Mesendoderm (in vitro differentiated cells): ENCODE data around the gene SOCS4.
"Not testable (repeated sequence)": the region's sequence is repeated elsewhere in the genome, so short reads cannot be mapped to it uniquely, and the experiment has no call there.

Experiments used
- DNase-seq: peaks from one replicate; pipeline ENCODE4 v3.0.0; 2013
- H2AK5ac ChIP-seq: 2 replicates; pipeline ENCODE4 v1.6.1; 2013; ENCODE audit warnings: low read length, inconsistent platforms
- H2BK120ac ChIP-seq: 2 replicates; pipeline ENCODE4 v1.6.1; 2013; ENCODE audit warnings: low read depth, mild to moderate bottlenecking, low read length, moderate library complexity, mixed read lengths
- H2BK15ac ChIP-seq: replicated peaks from 2 replicates; pipeline ENCODE4 v1.6.1; 2013; ENCODE audit warnings: low read depth, mild to moderate bottlenecking, moderate library complexity
- H2BK5ac ChIP-seq: 2 replicates; pipeline ENCODE4 v1.6.1; 2013; ENCODE audit warnings: low read length, inconsistent platforms
- H3K18ac ChIP-seq: 2 replicates; pipeline ENCODE4 v1.6.1; 2013; ENCODE audit warnings: mild to moderate bottlenecking, low read length, mixed read lengths
- H3K23ac ChIP-seq: one replicate; pipeline ENCODE4 v1.6.1; 2013; ENCODE audit warnings: low read length
- H3K27ac ChIP-seq: 2 replicates; pipeline ENCODE4 v1.5.1; 2013; ENCODE audit warnings: low read depth, mild to moderate bottlenecking, inconsistent platforms, low read length, moderate library complexity
- H3K27me3 ChIP-seq: 2 replicates; pipeline ENCODE4 v1.6.1; 2013; ENCODE audit warnings: low read length, control low read depth, mild to moderate bottlenecking, inconsistent platforms; ENCODE audit not compliant: insufficient read depth, poor library complexity
- H3K36me3 ChIP-seq: 2 replicates; pipeline ENCODE4 v1.6.1; 2013; ENCODE audit warnings: low read length, inconsistent platforms; ENCODE audit not compliant: control insufficient read depth, insufficient read depth
- H3K4ac ChIP-seq: one replicate; pipeline ENCODE4 v1.6.1; 2013; ENCODE audit warnings: low read depth, mild to moderate bottlenecking, low read length, moderate library complexity
- H3K4me1 ChIP-seq: 2 replicates; pipeline ENCODE4 v1.6.1; 2013; ENCODE audit warnings: low read depth, low read length, inconsistent platforms; ENCODE audit not compliant: control insufficient read depth
- H3K4me2 ChIP-seq: 2 replicates; pipeline ENCODE4 v1.6.1; 2013; ENCODE audit warnings: low read length
- H3K4me3 ChIP-seq: 2 replicates; pipeline ENCODE4 v1.5.1; 2013; ENCODE audit warnings: mild to moderate bottlenecking, low read length
- H3K56ac ChIP-seq: one replicate; pipeline ENCODE4 v1.6.1; 2013; ENCODE audit warnings: low read length
- H3K79me1 ChIP-seq: 2 replicates; pipeline ENCODE4 v1.6.1; 2013; ENCODE audit warnings: low read length, inconsistent platforms
- H3K79me2 ChIP-seq: 2 replicates; pipeline ENCODE4 v1.6.1; 2013; ENCODE audit warnings: mild to moderate bottlenecking, low read length; ENCODE audit not compliant: control insufficient read depth, insufficient read depth
- H3K9ac ChIP-seq: 2 replicates; pipeline ENCODE4 v1.6.1; 2013; ENCODE audit warnings: low read length, inconsistent platforms
- H4K5ac ChIP-seq: one replicate; pipeline ENCODE4 v1.6.1; 2013; ENCODE audit warnings: low read length
- H4K8ac ChIP-seq: one replicate; pipeline ENCODE4 v1.6.1; 2013; ENCODE audit warnings: low read depth, mild to moderate bottlenecking, control low read depth, low read length, moderate library complexity
- WGBS: extraction: QIAGEN DNeasy Blood & Tissue Kit; methylation state at CpG from one replicate; pipeline ENCODE4 v1.1.7; 2013; ENCODE audit warnings: low lambda C conversion rate, missing lambda C conversion rate; ENCODE audit not compliant: insufficient coverage; ENCODE audit errors: extremely low coverage; 5-methylcytosine and 5-hydroxymethylcytosine counted together

SOCS4 gene

DNA sequence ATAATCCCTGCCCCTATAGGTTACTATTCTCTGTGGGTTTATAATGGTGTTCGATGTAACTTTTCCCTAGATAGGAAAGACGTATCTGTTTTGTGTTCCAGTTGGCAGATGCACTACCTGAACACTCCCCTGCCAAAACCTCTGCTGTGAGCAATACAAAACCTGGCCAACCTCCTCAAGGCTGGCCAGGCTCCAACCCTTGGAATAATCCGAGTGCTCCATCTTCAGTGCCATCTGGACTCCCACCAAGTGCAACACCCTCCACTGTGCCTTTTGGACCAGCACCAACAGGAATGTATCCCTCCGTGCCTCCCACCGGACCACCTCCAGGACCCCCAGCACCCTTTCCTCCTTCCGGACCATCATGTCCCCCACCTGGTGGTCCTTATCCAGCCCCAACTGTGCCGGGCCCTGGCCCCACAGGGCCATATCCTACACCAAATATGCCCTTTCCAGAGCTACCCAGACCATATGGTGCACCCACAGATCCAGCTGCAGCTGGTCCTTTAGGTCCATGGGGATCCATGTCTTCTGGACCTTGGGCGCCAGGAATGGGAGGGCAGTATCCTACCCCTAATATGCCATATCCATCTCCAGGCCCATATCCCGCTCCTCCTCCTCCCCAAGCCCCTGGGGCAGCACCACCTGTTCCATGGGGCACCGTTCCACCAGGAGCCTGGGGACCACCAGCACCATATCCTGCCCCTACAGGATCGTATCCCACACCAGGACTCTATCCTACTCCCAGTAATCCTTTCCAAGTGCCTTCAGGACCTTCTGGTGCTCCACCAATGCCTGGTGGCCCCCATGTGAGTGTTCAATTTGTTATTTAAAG lies 35.7 kb downstream of the SOCS4 start:
- H3K18ac ChIP-seq = no peak overlapping the region
- no peak overlapping the region for H2AK5ac ChIP-seq
- H3K4me1 ChIP-seq = no peaks in the 10 kb centered on the region
- no peak overlapping the region for H3K9ac ChIP-seq
- H3K79me2 ChIP-seq = peaks cover 18% of the 10 kb centered on the region
- WGBS = no CpG with 5 or more reads among the region's 11 CpGs
- H3K23ac ChIP-seq = no peak overlapping the region
- H2BK120ac ChIP-seq = no peak overlapping the region
- H3K4ac ChIP-seq = no peak overlapping the region
- H3K4me3 ChIP-seq = no peak overlapping the region
- peaks cover 13% of the 10 kb centered on the region for H3K79me1 ChIP-seq
- peaks cover 3% of the 10 kb centered on the region for H3K36me3 ChIP-seq
- no peaks in the 10 kb centered on the region for H3K27me3 ChIP-seq
- no peak overlapping the region for H3K56ac ChIP-seq
- no peak overlapping the region for H2BK15ac ChIP-seq
- no peak overlapping the region for H2BK5ac ChIP-seq
- H3K4me2 ChIP-seq = no peak overlapping the region
- no peak overlapping the region for H4K8ac ChIP-seq
- DNase-seq = no peak
- H3K27ac ChIP-seq = no peak overlapping the region
- no peak overlapping the region for H4K5ac ChIP-seq

DNA sequence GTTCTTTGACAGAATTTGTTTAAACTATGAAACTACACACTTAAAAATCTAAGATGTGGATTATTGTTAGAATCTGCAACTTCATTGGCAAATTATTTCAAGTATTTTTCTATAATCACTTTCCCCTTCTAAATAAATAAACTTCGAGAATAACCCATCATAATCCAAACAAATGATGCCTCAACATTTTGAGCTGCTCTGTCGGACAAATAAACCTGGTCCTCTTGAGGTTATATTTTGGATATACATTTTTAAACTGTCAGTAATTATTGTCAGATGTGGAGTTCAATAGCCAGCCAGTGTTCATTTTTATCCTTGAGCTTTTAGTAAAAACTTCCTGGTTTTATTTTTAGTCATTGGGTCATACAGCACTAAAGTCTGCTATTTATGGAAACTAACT lies 37.9 kb downstream of the SOCS4 start:
- H3K4me2 ChIP-seq, H3K79me1 ChIP-seq, H3K18ac ChIP-seq, H3K79me2 ChIP-seq, H2BK120ac ChIP-seq, H3K4me3 ChIP-seq, H2BK15ac ChIP-seq, DNase-seq, H3K4me1 ChIP-seq, H3K4ac ChIP-seq, H3K36me3 ChIP-seq, H3K9ac ChIP-seq, H4K8ac ChIP-seq, H2BK5ac ChIP-seq, H2AK5ac ChIP-seq, H4K5ac ChIP-seq, H3K27me3 ChIP-seq, H3K23ac ChIP-seq, H3K27ac ChIP-seq, H3K56ac ChIP-seq: not testable (repeated sequence)
- WGBS = no CpG with 5 or more reads among the region's 2 CpGs

DNA sequence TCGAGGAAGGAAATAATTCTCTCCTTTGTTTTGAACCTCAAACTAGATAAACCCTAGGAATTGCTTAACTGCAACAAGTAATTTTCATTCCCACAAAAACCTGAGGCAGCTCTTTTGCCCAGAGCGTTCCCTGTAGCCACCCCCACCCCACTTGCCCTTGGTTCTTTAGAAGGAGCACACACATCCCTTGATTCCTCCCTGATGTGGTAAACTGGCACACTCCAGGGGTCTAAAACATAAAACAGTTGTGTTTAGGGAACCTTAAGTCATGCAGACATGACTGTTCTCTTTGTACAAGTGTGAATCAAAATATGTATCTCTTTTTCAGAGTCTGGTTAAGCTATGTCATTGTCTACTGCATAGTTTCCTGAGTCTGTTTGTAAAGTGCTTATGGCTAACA lies 38.4 kb downstream of the SOCS4 start:
- Histone ChIP-seq H3K79me1 (peaks cover 8% of the 10 kb centered on the region), H3K56ac (no peak overlapping the region), H3K23ac (no peak overlapping the region), H3K18ac (no peak overlapping the region), H3K4ac (no peak overlapping the region), H2AK5ac (no peak overlapping the region), H3K79me2 (peaks cover 6% of the 10 kb centered on the region), H3K4me1 (no peaks in the 10 kb centered on the region), H4K8ac (no peak overlapping the region), H2BK5ac (no peak overlapping the region), H3K4me3 (no peak overlapping the region), H3K27me3 (no peaks in the 10 kb centered on the region), H3K27ac (no peak overlapping the region), H3K9ac (no peak overlapping the region), H4K5ac (no peak overlapping the region), H2BK120ac (no peak overlapping the region), H3K4me2 (no peak overlapping the region), H2BK15ac (no peak overlapping the region), H3K36me3 (peaks cover 3% of the 10 kb centered on the region)
- WGBS = no CpG with 5 or more reads among the region's 2 CpGs
- DNase-seq = no peak

DNA sequence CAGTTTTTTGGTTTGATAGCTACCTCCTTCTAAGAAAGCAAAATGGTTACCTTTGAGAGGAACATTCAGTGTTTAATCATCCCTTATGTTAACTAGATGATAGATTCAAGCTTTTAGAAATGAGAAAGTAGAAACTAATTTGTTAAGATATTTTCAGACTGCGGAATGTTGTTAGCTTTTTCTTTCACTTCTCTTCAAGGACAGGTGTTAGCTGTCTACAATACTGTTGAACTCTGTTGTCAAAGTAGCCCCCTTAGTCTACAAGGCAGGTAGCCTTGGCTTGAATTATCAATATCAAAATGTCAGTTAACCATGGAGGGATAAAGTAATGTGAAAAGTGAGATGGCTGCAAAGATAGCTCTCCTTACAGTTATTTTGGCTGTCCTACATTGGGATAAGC lies 39.2 kb downstream of the SOCS4 start:
- no peaks in the 10 kb centered on the region for H3K27me3 ChIP-seq
- no peak overlapping the region for H2BK120ac ChIP-seq
- no CpG with 5 or more reads among the region's 1 CpG for WGBS
- H3K4me1 ChIP-seq = no peaks in the 10 kb centered on the region
- no peak overlapping the region for H4K8ac ChIP-seq
- H3K4me2 ChIP-seq = no peak overlapping the region
- no peak overlapping the region for H3K4ac ChIP-seq
- H3K56ac ChIP-seq = no peak overlapping the region
- no peak overlapping the region for H3K27ac ChIP-seq
- H3K23ac ChIP-seq = no peak overlapping the region
- H2BK5ac ChIP-seq = no peak overlapping the region
- H2BK15ac ChIP-seq = no peak overlapping the region
- no peak overlapping the region for H4K5ac ChIP-seq
- no peak for DNase-seq
- H3K79me2 ChIP-seq = no peaks in the 10 kb centered on the region
- peaks cover 5% of the 10 kb centered on the region for H3K79me1 ChIP-seq
- H3K18ac ChIP-seq = no peak overlapping the region
- no peak overlapping the region for H3K4me3 ChIP-seq
- no peak overlapping the region for H2AK5ac ChIP-seq
- no peak overlapping the region for H3K9ac ChIP-seq
- peaks cover 3% of the 10 kb centered on the region for H3K36me3 ChIP-seq

DNA sequence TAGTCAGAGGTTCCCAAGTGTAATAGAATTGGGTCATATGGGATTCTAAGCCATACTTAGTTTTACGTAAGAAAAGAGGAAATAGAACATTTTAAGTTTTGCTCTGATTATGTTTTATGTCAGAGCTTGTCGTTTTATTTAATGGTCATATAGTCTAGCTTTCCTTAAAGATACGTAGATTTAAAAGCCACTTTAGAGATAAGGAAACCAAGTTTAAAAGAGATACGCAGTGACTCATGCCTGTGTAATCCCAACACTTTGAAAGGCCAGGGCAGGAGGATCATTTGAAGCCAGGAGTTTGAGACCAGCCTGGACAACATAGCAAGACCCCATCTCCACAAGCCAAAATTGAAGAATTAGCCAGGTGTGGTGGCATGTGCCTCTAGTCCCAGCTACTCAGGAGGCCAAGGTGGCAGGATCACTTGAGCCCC lies 44.0 kb downstream of the SOCS4 start:
- Histone ChIP-seq H3K27ac (no peak overlapping the region), H3K23ac (no peak overlapping the region), H3K56ac (no peak overlapping the region), H3K18ac (no peak overlapping the region), H3K79me1 (no peaks in the 10 kb centered on the region), H2AK5ac (no peak overlapping the region), H2BK5ac (no peak overlapping the region), H3K36me3 (no peaks in the 10 kb centered on the region), H4K8ac (no peak overlapping the region), H3K27me3 (no peaks in the 10 kb centered on the region), H3K79me2 (no peaks in the 10 kb centered on the region), H4K5ac (no peak overlapping the region), H3K4me3 (no peak overlapping the region), H3K4me2 (no peak overlapping the region), H3K4me1 (no peaks in the 10 kb centered on the region), H3K4ac (no peak overlapping the region), H2BK15ac (no peak overlapping the region), H3K9ac (no peak overlapping the region), H2BK120ac (no peak overlapping the region)
- DNase-seq = no peak
- WGBS = no CpG with 5 or more reads among the region's 4 CpGs
